Measurements from ENCODE around the gene CCM2. TPM values are rescaled to one million over a fixed set of nuclear protein-coding genes. Genes with fewer than 3 reads are reported as not detected.
A peak's percentile ranks its signal among the peaks of the same experiment; 100 is the strongest.

Gene CCM2
- total RNA-seq, 1 donor from 2014 or later = 33.8 TPM

DNA sequence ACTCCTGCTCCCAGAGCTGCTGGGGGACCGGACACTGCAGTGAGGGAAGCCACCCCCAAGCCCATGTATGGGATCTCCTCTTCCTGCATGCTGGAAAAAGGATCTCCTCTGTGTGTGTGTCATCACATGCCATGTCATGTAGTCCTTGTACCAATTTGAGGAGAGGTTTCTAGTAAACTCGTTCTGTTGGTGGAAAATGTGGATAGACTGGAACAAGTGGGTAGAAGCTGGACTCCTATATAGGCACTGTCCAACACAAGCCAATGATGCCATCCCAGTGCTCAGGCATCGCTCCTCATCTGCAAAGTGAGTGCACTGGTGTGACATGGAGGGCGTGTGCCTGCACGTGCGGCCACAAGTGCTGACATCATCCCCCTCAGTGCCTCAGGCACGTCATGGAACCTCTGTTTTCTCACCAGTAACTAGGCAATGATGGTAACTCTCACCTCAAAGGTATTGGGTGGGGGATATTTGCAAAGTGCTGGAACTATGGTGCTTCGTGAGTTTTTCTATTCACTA is 40.5 kb upstream of the CCM2 start:
- no peaks in the 10 kb centered on the region for H3K9me3 Mint-ChIP-seq

DNA sequence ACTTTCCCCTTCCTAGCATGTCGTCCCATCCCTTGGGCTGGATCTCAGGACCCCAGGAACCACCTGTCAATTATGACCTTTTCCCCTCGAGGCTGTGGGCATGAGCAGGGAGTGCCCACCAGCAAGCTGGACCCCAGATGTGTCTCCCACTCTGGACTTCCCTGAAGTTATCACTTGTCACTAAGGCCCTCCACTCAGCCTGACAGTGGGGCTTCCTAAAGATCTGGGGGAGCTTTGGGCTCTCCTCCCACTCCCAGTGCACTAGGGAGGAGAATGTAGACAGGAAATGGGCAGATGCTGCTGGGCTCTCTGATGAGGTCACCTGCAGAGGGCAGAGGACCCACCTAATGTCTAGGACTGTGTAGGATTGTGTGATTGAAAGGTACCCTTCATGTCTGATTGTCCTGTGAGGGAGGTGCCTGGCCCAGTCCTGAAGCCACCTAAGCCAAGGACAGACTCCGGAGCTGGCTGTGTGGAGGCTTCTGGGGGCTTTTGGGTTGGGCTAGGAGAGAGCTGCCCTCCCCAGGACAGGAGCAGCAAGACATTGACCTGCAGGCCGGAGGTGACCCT is 39.9 kb upstream of the CCM2 start:
- Mint-ChIP-seq H3K27ac (peak overlapping the region; percentile 73), H3K4me3 (no peak overlapping the region), H3K9me3 (no peaks in the 10 kb centered on the region), H3K36me3 (no peaks in the 10 kb centered on the region), H3K4me1 (ENCODE audit: unreplicated experiment) (peaks cover 2% of the 10 kb centered on the region), H3K27me3 (peaks cover 23% of the 10 kb centered on the region)
- TF ChIP-seq, protein P1, sequence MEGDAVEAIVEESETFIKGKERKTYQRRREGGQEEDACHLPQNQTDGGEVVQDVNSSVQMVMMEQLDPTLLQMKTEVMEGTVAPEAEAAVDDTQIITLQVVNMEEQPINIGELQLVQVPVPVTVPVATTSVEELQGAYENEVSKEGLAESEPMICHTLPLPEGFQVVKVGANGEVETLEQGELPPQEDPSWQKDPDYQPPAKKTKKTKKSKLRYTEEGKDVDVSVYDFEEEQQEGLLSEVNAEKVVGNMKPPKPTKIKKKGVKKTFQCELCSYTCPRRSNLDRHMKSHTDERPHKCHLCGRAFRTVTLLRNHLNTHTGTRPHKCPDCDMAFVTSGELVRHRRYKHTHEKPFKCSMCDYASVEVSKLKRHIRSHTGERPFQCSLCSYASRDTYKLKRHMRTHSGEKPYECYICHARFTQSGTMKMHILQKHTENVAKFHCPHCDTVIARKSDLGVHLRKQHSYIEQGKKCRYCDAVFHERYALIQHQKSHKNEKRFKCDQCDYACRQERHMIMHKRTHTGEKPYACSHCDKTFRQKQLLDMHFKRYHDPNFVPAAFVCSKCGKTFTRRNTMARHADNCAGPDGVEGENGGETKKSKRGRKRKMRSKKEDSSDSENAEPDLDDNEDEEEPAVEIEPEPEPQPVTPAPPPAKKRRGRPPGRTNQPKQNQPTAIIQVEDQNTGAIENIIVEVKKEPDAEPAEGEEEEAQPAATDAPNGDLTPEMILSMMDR (conservative IDR thresholded peaks at IDR 0.05) = no peak
- DNase-seq (ENCODE audit: extremely low spot score, unreplicated experiment) = no peak

More for the DNA sequence above, 40.5 kb upstream of the CCM2 start:
- Mint-ChIP-seq H3K4me3 (no peak overlapping the region), H3K36me3 (no peaks in the 10 kb centered on the region), H3K27me3 (peaks cover 25% of the 10 kb centered on the region), H3K4me1 (ENCODE audit: unreplicated experiment) (peaks cover 6% of the 10 kb centered on the region), H3K27ac (peak overlapping the region; percentile 73)
- DNase-seq (ENCODE audit: extremely low spot score, unreplicated experiment) = no peak
- TF ChIP-seq, protein P1 (conservative IDR thresholded peaks at IDR 0.05) = no peak

DNA sequence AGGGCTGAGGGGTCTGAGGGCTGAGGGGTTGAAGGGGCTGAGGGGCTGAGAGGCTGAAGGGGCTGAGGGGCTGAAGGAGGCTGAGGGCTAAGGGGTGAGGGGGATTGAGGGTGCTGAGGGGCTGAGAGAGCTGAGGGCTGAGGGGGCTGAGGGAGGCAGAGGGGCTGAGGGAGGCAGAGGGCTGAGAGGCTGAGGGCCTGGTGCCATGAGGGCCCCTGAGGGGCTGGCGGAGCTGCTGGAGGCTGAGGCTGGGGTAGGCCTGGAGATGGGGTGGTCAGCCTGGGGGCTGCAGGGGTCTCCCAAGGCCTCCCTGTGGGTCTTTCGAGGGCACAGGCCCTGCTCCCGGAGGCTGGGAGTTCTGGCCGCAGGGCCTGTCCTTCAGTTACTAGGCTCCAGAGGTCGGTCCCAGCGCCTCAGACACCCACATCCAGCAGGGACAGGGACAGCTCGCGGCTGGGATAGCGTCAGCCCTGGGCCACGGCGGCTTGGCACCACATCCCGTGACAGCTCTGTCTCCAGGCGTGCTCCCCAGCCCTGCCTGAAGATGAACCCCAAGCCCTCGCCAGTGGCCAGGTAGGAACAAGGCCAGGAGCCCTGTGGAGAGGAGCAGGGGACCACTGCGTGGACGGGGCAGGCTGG is 38.0 kb upstream of the CCM2 start:
- Mint-ChIP-seq H3K4me3 (no peak overlapping the region), H3K27me3 (peaks cover 22% of the 10 kb centered on the region), H3K27ac (no peak overlapping the region), H3K4me1 (ENCODE audit: unreplicated experiment) (no peaks in the 10 kb centered on the region), H3K9me3 (no peaks in the 10 kb centered on the region), H3K36me3 (no peaks in the 10 kb centered on the region)
- TF ChIP-seq, protein P1 (conservative IDR thresholded peaks at IDR 0.05) = no peak
- no peak for DNase-seq (ENCODE audit: extremely low spot score, unreplicated experiment)

DNA sequence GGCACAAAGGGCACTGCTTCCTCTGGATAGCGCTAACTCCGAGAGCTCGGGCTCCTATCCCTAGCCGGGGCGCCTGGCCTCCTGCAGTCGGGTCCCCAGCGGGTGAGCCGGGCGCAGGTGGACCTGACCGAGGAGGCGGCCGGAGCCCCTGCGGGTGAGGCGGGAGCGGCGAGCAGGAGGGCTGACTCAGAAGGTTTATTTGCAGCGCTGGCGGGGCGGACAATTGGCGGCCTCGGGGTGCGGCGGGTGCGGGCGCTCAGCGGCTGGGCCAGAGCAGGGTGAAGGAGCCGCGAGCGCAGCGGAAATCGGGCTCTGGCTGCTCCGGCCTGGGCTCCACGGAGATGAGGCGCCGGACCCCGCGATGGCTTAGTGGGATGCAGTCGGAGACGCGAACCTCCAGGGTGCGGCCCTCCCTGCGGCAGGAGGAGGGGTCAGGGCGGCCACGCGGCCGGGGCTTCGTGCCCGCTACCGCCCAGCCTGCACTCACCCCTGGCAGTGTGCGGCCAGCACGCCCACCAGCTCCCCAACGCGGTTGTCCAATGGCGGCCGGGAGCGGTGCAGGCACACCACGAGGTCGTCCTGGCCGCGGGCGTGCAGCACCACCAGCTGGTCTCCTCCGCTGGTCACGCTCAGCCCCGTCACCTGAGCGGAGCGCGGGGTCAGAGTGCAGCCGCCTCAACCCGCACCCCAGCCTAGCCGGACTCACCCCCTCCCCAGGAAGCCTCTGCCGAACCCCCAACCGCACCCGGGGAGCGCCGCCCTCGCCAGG is 37.3 kb upstream of the CCM2 start:
- DNase-seq (ENCODE audit: extremely low spot score, unreplicated experiment) = peak; percentile 72
- H3K4me3 Mint-ChIP-seq = no peak overlapping the region
- H3K9me3 Mint-ChIP-seq = no peaks in the 10 kb centered on the region
- peaks cover 22% of the 10 kb centered on the region for H3K27me3 Mint-ChIP-seq
- no peak overlapping the region for H3K27ac Mint-ChIP-seq
- H3K36me3 Mint-ChIP-seq = no peaks in the 10 kb centered on the region
- no peaks in the 10 kb centered on the region for H3K4me1 Mint-ChIP-seq (ENCODE audit: unreplicated experiment)
- TF ChIP-seq, protein P1 (conservative IDR thresholded peaks at IDR 0.05) = no peak

DNA sequence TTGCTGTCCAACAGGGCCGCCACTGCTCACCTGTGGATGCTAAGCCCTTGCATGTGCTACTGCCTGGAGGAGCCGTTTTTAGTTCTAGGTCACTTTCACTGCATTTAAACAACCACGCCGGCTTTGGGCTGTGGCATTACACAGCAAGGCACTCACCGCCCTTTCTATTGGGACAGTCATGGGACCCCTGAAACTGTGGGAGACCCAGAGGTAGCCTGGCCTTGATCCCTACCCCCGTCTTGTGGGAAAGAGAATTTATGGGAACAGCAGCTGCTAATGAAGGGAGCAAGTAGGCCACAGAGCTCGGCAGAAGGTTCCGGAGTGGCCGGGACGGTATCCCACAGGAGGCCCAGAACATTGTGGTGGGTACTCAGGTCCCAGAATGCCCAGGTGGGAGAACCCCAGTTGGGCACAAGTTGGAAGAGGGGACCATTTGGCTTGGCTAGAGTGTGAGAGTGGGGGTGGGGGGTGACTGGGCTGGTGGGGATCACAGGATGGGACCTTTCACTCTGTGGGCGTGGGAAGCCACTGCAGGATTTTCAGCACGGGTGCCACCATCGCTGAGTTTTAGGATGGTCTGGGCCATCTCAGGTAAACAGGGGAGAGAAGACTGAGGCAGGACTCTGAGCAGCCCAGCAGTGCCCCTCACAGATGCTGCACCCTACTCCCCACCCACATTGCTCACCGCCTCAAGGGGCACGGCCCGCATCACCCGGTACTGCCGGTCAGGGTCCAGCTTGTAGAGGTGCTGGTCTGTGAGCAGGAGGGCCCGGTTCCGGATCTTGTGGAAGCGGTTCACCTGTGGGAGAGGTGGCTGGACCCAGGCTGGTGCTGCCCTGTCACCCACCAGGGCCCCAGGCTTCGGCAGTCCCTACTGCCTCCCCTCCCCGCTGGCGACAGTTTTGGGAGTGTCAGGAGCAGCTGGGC is 36.4 kb upstream of the CCM2 start:
- TF ChIP-seq, protein P1 (conservative IDR thresholded peaks at IDR 0.05) = no peak
- Mint-ChIP-seq H3K27ac (no peak overlapping the region), H3K4me1 (ENCODE audit: unreplicated experiment) (no peaks in the 10 kb centered on the region), H3K9me3 (no peaks in the 10 kb centered on the region), H3K4me3 (peak overlapping the region; percentile 55), H3K27me3 (peaks cover 21% of the 10 kb centered on the region), H3K36me3 (no peaks in the 10 kb centered on the region)
- DNase-seq (ENCODE audit: extremely low spot score, unreplicated experiment) = no peak

Data from type B pancreatic cell (in vitro differentiated cells).